C4-2B (cell line): Measurements from ENCODE around the gene DNAH1.

Experiments used
- ZFX ChIP-seq: fragments of 450-650 bp; IDR thresholded peaks from 2 replicates; pipeline ENCODE4 v1.6.1; 2017
- TF ChIP-seq, protein P1 (sequence below): fragments of 450-650 bp; conservative IDR thresholded peaks from 2 replicates; pipeline ENCODE4 v1.5.1; 2017; ENCODE audit warnings: mild to moderate bottlenecking

DNA sequence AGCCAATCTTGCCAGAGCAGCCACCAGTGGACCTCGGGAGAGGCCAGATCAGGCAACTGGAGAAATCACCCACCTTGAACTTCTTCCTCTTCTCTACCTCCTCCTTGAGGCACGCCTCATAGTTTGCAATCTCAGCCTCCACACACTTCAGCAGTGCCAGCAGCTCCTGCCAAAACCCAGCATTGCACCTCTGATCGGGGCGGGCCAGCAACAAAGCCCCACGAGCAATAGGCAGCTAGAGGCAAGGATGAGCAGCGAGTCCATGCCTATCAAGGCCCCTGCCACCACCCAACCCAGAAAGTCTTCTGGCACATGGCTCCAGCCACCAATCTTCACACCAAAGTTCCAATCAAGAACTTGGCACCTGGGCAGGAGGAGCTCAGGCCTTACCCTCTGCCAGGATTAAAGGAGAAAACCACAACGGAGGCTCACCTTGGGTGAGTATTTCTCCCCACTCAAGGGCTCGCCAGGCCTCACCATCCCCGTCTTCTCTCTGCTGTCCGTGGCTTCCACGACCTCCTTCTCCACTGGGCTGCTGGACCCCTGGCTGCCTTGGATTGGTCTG lies 86.7 kb downstream of the DNAH1 start:
- TF ChIP-seq, protein P1, sequence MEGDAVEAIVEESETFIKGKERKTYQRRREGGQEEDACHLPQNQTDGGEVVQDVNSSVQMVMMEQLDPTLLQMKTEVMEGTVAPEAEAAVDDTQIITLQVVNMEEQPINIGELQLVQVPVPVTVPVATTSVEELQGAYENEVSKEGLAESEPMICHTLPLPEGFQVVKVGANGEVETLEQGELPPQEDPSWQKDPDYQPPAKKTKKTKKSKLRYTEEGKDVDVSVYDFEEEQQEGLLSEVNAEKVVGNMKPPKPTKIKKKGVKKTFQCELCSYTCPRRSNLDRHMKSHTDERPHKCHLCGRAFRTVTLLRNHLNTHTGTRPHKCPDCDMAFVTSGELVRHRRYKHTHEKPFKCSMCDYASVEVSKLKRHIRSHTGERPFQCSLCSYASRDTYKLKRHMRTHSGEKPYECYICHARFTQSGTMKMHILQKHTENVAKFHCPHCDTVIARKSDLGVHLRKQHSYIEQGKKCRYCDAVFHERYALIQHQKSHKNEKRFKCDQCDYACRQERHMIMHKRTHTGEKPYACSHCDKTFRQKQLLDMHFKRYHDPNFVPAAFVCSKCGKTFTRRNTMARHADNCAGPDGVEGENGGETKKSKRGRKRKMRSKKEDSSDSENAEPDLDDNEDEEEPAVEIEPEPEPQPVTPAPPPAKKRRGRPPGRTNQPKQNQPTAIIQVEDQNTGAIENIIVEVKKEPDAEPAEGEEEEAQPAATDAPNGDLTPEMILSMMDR, result no peak
- no peak for TF ChIP-seq ZFX
